Endothelial cell (in vitro differentiated cells): ENCODE data around the gene SAMD4A. TPM values are rescaled to one million over a fixed set of nuclear protein-coding genes. Genes with fewer than 3 reads are reported as not detected.
A peak's percentile ranks its signal among the peaks of the same experiment; 100 is the strongest.

ENCODE experiments used
- DNase-seq: peaks from one replicate; pipeline ENCODE4 v3.0.0; 2021; ENCODE audit warnings: low spot score
- H3K27ac Mint-ChIP-seq: one replicate; pipeline ENCODE4 v1.8.0; 2021; ENCODE audit warnings: mixed read lengths, inconsistent platforms; ENCODE audit not compliant: unreplicated experiment
- H3K27me3 Mint-ChIP-seq: one replicate; pipeline ENCODE4 v1.8.0; 2021; ENCODE audit warnings: mild to moderate bottlenecking, moderate library complexity, mixed read lengths, inconsistent platforms; ENCODE audit not compliant: unreplicated experiment
- H3K36me3 Mint-ChIP-seq: one replicate; pipeline ENCODE4 v1.8.0; 2021; ENCODE audit warnings: mild to moderate bottlenecking, low read depth, mixed read lengths, inconsistent platforms; ENCODE audit not compliant: unreplicated experiment
- H3K4me1 Mint-ChIP-seq: one replicate; pipeline ENCODE4 v1.8.0; 2021; ENCODE audit warnings: mild to moderate bottlenecking, mixed read lengths, inconsistent platforms; ENCODE audit not compliant: unreplicated experiment
- H3K4me3 Mint-ChIP-seq: one replicate; pipeline ENCODE4 v1.8.0; 2021; ENCODE audit warnings: mild to moderate bottlenecking, mixed read lengths, inconsistent platforms; ENCODE audit not compliant: unreplicated experiment
- H3K9me3 Mint-ChIP-seq: one replicate; pipeline ENCODE4 v1.8.0; 2021; ENCODE audit warnings: mixed read lengths, inconsistent platforms; ENCODE audit not compliant: unreplicated experiment
- total RNA-seq: library from RNA; stranded (reverse); fragmentation: NEBNext Ultra II Directional; extraction: Animal tissue kit (Norgen Biotek cat#: 25700); gene quantifications from one replicate; pipeline ENCODE4 v1.2.1, GENCODE V29; 2021; ENCODE audit not compliant: unreplicated experiment
- TF ChIP-seq, protein P1 (sequence below): fragments of 200-600 bp; sonication (generic); IDR thresholded peaks from one replicate; pipeline ENCODE4 v1.5.0; 2021; ENCODE audit warnings: antibody characterized with exemption; ENCODE audit not compliant: unreplicated experiment

Gene SAMD4A
- total RNA-seq, 1 donor from 2014 or later: 9.2 TPM

DNA sequence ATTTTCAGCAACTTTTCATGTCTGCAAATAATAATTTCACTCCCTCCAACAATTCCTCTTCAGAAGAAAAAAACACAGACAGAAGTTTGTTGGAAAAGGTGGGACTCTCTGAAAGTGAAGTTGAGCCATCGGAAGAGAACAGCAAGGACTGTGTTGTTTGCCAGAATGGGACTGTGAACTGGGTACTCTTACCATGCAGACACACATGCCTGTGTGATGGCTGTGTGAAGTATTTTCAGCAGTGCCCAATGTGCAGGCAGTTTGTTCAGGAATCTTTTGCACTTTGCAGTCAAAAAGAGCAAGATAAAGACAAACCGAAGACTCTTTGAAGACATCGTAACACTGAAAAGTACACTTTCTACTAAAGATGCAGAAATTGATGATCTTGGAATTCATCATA, 28.9 kb upstream of the SAMD4A start:
- Mint-ChIP-seq H3K36me3 (peaks cover 8% of the 10 kb centered on the region), H3K27ac (no peak overlapping the region)
- no peak for DNase-seq

DNA sequence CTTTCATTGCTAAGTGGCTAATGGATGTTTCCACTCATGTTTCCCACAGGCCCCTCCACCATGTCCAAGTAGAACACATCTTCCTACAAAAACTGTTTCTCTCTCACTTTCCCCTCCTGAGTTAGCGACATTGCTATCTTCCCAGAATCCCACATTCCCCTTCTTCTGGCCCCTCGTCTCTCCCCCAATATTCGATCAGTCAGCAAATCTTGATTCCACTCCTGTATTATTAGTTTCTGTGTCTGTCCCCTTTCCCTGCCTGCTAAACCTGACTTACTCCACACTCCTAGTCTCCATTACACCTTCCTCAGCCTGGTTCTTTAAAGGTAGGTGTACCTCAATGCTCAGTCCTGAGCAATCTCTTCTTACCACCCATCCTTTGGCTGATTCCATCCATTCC, 19.3 kb upstream of the SAMD4A start:
- TF ChIP-seq, protein P1, sequence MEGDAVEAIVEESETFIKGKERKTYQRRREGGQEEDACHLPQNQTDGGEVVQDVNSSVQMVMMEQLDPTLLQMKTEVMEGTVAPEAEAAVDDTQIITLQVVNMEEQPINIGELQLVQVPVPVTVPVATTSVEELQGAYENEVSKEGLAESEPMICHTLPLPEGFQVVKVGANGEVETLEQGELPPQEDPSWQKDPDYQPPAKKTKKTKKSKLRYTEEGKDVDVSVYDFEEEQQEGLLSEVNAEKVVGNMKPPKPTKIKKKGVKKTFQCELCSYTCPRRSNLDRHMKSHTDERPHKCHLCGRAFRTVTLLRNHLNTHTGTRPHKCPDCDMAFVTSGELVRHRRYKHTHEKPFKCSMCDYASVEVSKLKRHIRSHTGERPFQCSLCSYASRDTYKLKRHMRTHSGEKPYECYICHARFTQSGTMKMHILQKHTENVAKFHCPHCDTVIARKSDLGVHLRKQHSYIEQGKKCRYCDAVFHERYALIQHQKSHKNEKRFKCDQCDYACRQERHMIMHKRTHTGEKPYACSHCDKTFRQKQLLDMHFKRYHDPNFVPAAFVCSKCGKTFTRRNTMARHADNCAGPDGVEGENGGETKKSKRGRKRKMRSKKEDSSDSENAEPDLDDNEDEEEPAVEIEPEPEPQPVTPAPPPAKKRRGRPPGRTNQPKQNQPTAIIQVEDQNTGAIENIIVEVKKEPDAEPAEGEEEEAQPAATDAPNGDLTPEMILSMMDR: no peak
- Mint-ChIP-seq H3K27me3 (peaks cover 2% of the 10 kb centered on the region), H3K4me1 (peaks cover 32% of the 10 kb centered on the region), H3K9me3 (no peaks in the 10 kb centered on the region), H3K4me3 (no peak overlapping the region), H3K36me3 (peaks cover 9% of the 10 kb centered on the region), H3K27ac (no peak overlapping the region)
- DNase-seq: no peak

More for the DNA sequence above, 28.9 kb upstream of the SAMD4A start:
- H3K27me3 Mint-ChIP-seq: peaks cover 1% of the 10 kb centered on the region
- H3K9me3 Mint-ChIP-seq: no peaks in the 10 kb centered on the region
- TF ChIP-seq, protein P1: no peak
- H3K4me3 Mint-ChIP-seq: no peak overlapping the region
- H3K4me1 Mint-ChIP-seq: peaks cover 11% of the 10 kb centered on the region

DNA sequence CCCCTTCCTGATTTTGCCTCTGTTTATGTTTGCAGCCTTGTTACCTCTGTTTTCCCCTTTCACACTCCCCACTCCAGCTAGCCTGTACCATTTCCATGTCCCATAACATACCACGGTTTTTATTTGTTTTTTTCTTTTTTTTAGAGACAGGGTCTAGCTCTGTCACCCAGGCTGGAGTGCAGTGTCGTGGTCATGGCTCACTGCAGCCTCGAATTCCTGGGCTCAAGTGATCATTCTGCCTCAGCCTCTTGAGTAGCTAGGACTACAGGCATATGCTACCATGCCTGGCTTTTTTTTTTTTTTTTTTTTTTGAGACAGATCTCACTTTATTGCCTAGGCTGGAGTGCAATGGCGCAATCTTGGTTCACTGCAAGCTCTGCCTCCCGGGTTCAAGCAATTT, 18.4 kb upstream of the SAMD4A start:
- peaks cover 2% of the 10 kb centered on the region for H3K27me3 Mint-ChIP-seq
- H3K27ac Mint-ChIP-seq: no peak overlapping the region
- H3K9me3 Mint-ChIP-seq: no peaks in the 10 kb centered on the region
- H3K4me1 Mint-ChIP-seq: peaks cover 32% of the 10 kb centered on the region
- H3K36me3 Mint-ChIP-seq: peaks cover 9% of the 10 kb centered on the region
- H3K4me3 Mint-ChIP-seq: no peak overlapping the region
- DNase-seq: no peak
- TF ChIP-seq, protein P1: no peak

DNA sequence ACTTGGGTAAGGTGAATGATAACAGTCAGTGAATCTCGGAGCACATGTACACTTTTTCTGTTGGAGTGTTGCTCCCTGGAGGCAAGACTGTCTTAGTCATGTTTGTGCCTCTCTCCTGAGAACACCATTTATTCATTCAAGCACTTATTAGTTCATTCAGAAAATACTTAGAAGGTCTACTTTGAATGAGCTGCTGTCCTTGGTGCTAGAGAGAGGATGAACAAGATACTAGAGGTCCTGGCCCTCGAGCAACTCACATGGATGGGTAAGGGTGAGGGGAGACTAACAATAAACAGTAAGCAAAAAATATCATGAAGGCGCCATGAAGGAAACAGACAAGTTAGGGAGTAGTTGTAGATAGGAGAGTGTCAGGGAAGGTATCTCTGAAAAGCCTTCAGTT, 17.1 kb upstream of the SAMD4A start:
- Mint-ChIP-seq H3K27me3 (peaks cover 2% of the 10 kb centered on the region), H3K4me1 (peaks cover 32% of the 10 kb centered on the region), H3K4me3 (no peak overlapping the region), H3K36me3 (peaks cover 9% of the 10 kb centered on the region), H3K27ac (peak overlapping the region; percentile 79), H3K9me3 (no peaks in the 10 kb centered on the region)
- TF ChIP-seq, protein P1: no peak
- DNase-seq: peak; percentile 19

DNA sequence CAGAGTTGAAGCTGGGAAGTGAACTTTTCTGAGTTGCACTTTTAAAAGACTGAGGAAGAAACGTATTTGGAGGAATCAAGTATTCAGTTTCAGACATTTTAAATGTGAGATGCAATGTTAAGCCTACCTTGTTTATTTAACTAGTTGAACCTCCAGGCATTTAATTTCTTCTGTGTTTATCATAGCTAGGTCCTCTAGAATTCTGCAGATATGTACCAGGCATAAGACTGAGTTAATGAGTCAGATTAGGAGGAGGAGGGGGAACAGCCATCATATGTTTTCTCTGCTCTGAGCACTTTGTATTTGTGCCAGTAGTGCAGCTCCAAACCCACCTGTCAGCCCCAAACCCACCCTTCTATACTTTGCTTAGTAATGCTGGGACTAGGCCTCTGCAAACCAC, 16.4 kb upstream of the SAMD4A start:
- Mint-ChIP-seq H3K36me3 (peaks cover 9% of the 10 kb centered on the region), H3K27me3 (peaks cover 2% of the 10 kb centered on the region), H3K4me3 (no peak overlapping the region), H3K9me3 (no peaks in the 10 kb centered on the region), H3K27ac (peak overlapping the region; percentile 79), H3K4me1 (peaks cover 30% of the 10 kb centered on the region)
- TF ChIP-seq, protein P1: no peak
- no peak for DNase-seq
